ENCODE measurements around the gene MMS19.
"Not testable (repeated sequence)": the region's sequence is repeated elsewhere in the genome, so short reads cannot be mapped to it uniquely, and the experiment has no call there.

MMS19 gene

DNA sequence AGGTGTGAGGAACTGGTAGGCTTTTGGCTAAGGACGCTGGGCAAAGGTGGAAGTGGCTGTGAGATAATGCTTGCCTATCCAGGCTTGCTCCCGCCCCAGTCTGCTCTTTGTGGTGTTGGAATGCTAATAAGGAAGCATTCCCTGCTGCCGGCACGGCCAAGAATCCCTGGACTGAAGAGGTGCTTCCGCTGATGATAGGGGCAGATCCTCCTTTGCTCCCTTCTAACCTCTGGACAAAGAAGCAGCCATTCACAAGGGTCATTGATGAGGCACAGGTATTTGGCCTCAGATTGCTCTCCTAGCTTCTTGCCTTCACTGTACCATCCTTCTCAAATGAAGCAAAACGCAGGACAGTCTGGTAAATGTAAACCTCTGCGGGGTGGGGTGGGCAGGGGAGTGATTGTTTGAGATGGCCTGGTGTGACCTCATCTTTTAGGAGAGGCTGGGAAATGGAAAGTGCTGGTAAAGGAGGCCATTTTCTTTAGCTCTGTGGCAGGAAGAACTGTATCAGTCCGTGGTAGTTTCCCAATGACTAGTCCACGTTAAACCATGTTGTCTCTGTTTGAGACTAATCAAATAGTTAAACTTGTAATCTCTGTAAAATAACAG is 70.5 kb downstream of the MMS19 start:
- Histone ChIP-seq H3K4me3 (ENCODE audit: low read length in 2 of 2) (peak overlapping the region; percentile 86 to 98), H3K27me3 (ENCODE audit: control insufficient read depth in 2 of 2, insufficient read depth in 2 of 2, low read length in 2 of 2) (no peaks in the 10 kb centered on the region), H3K9ac (ENCODE audit: low read depth in 1 of 2, low read length in 2 of 2) (peak overlapping the region; percentile 85 to 94), H3K27ac (ENCODE audit: low read depth in 2 of 2, low read length in 2 of 2) (peak overlapping the region; percentile 90 to 92), H3K4me1 (ENCODE audit: control insufficient read depth in 2 of 2, insufficient read depth in 2 of 2, low read length in 2 of 2) (peaks cover 20 to 21% of the 10 kb centered on the region in 2 donors), H3K36me3 (ENCODE audit: control insufficient read depth in 2 of 2, insufficient read depth in 2 of 2, low read length in 2 of 2) (peaks cover 20 to 22% of the 10 kb centered on the region in 2 donors), H3K9me3 (ENCODE audit: control insufficient read depth in 2 of 2, low read length in 2 of 2) (no peaks in the 10 kb centered on the region)

GRCh38 chr10:97426776-97427570 is 71.2 kb downstream of the MMS19 start:
- H3K27ac ChIP-seq (ENCODE audit: low read depth in 2 of 2, low read length in 2 of 2) = peak overlapping the region; percentile 90 to 92
- peak overlapping the region; percentile 85 to 94 for H3K9ac ChIP-seq (ENCODE audit: low read depth in 1 of 2, low read length in 2 of 2)
- peaks cover 20 to 21% of the 10 kb centered on the region in 2 donors for H3K4me1 ChIP-seq (ENCODE audit: control insufficient read depth in 2 of 2, insufficient read depth in 2 of 2, low read length in 2 of 2)
- no peaks in the 10 kb centered on the region for H3K27me3 ChIP-seq (ENCODE audit: control insufficient read depth in 2 of 2, insufficient read depth in 2 of 2, low read length in 2 of 2)
- H3K9me3 ChIP-seq (ENCODE audit: control insufficient read depth in 2 of 2, low read length in 2 of 2) = no peaks in the 10 kb centered on the region
- H3K4me3 ChIP-seq (ENCODE audit: low read length in 2 of 2) = peak overlapping the region; percentile 86 to 98
- peaks cover 17 to 20% of the 10 kb centered on the region in 2 donors for H3K36me3 ChIP-seq (ENCODE audit: control insufficient read depth in 2 of 2, insufficient read depth in 2 of 2, low read length in 2 of 2)

DNA sequence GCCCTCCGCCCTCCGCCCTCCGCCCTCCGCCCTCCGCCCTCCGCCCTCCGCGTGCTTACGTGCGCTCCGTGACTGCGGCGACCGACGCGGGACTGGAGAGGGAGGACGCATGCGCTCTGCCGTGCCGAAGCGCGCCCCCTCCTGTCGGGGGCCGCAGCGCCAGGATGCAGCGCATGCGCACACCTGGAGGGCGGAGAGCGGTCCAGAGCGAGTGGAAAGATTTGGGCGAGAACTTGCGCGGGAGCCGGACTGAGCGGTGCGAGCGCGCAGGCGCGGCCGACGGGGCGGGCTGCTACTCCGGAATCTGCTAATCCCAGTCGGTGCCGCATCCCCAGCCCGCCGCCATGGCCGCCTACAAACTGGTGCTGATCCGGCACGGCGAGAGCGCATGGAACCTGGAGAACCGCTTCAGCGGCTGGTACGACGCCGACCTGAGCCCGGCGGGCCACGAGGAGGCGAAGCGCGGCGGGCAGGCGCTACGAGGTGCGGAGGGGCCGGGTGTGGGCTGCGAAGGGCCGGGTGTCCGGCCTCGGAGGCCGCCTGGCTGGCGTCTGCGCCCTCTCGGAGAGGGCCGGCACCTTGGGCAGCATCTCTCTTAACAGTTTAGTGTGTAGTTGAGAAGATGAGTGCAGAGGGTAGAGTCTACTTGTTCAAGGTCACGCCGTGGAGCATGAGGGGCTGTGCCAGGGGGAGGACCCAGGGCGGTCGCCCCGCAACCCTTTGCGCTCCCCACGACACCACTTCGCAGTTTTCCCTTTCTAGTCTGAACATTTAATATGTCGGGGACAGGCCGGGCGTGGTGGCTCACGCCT is 72.1 kb downstream of the MMS19 start, which contains the start of gene PGAM1:
Gene PGAM1, plus strand, starts transcription at position 228 of the 812 bp plus-strand sequence. Its CDS starts 117 bp downstream, at position 345.
- H3K36me3 ChIP-seq (ENCODE audit: control insufficient read depth in 2 of 2, insufficient read depth in 2 of 2, low read length in 2 of 2) = peaks cover 9 to 13% of the 10 kb centered on the region in 2 donors
- peak within 1 kb of the TSS; percentile 90 to 92 for H3K27ac ChIP-seq (ENCODE audit: low read depth in 2 of 2, low read length in 2 of 2)
- peak within 1 kb of the TSS; percentile 86 to 98 for H3K4me3 ChIP-seq (ENCODE audit: low read length in 2 of 2)
- peak within 1 kb of the TSS; percentile 85 to 94 for H3K9ac ChIP-seq (ENCODE audit: low read depth in 1 of 2, low read length in 2 of 2)
- H3K4me1 ChIP-seq (ENCODE audit: control insufficient read depth in 2 of 2, insufficient read depth in 2 of 2, low read length in 2 of 2) = peaks cover 20 to 21% of the 10 kb centered on the region in 2 donors
- H3K27me3 ChIP-seq (ENCODE audit: control insufficient read depth in 2 of 2, insufficient read depth in 2 of 2, low read length in 2 of 2) = no peaks in the 10 kb centered on the region
- no peaks in the 10 kb centered on the region for H3K9me3 ChIP-seq (ENCODE audit: control insufficient read depth in 2 of 2, low read length in 2 of 2)

- H3K27me3 ChIP-seq (ENCODE audit: control insufficient read depth in 2 of 2, insufficient read depth in 2 of 2, low read length in 2 of 2); H3K9ac ChIP-seq (ENCODE audit: low read depth in 1 of 2, low read length in 2 of 2); H3K9me3 ChIP-seq (ENCODE audit: control insufficient read depth in 2 of 2, low read length in 2 of 2); H3K36me3 ChIP-seq (ENCODE audit: control insufficient read depth in 2 of 2, insufficient read depth in 2 of 2, low read length in 2 of 2); H3K27ac ChIP-seq (ENCODE audit: low read depth in 2 of 2, low read length in 2 of 2); H3K4me3 ChIP-seq (ENCODE audit: low read length in 2 of 2): not testable (repeated sequence)
- H3K4me1 ChIP-seq (ENCODE audit: control insufficient read depth in 2 of 2, insufficient read depth in 2 of 2, low read length in 2 of 2) = peaks cover 20 to 21% of the 10 kb centered on the region in 2 donors
Observed at GRCh38 chr10:97423757-97424098, 74.5 kb downstream of the MMS19 start.

- H3K27ac ChIP-seq (ENCODE audit: low read depth in 2 of 2, low read length in 2 of 2) = no peak overlapping the region
- H3K9me3 ChIP-seq (ENCODE audit: control insufficient read depth in 2 of 2, low read length in 2 of 2) = no peaks in the 10 kb centered on the region
Observed at GRCh38 chr10:97416565-97416964, 81.7 kb downstream of the MMS19 start.

GRCh38 chr10:97412891-97413304 is 85.3 kb downstream of the MMS19 start:
- H3K27ac ChIP-seq (ENCODE audit: low read depth in 2 of 2, low read length in 2 of 2) = no peak overlapping the region
- no peaks in the 10 kb centered on the region for H3K4me1 ChIP-seq (ENCODE audit: control insufficient read depth in 2 of 2, insufficient read depth in 2 of 2, low read length in 2 of 2)

More at GRCh38 chr10:97416565-97416964, 81.7 kb downstream of the MMS19 start:
- H3K9ac ChIP-seq (ENCODE audit: low read depth in 1 of 2, low read length in 2 of 2) = no peak overlapping the region
- no peak overlapping the region for H3K4me3 ChIP-seq (ENCODE audit: low read length in 2 of 2)
- H3K36me3 ChIP-seq (ENCODE audit: control insufficient read depth in 2 of 2, insufficient read depth in 2 of 2, low read length in 2 of 2) = no peaks in the 10 kb centered on the region
- no peaks in the 10 kb centered on the region for H3K27me3 ChIP-seq (ENCODE audit: control insufficient read depth in 2 of 2, insufficient read depth in 2 of 2, low read length in 2 of 2)
- H3K4me1 ChIP-seq (ENCODE audit: control insufficient read depth in 2 of 2, insufficient read depth in 2 of 2, low read length in 2 of 2) = peaks cover 5% of the 10 kb centered on the region in 2 donors

DNA sequence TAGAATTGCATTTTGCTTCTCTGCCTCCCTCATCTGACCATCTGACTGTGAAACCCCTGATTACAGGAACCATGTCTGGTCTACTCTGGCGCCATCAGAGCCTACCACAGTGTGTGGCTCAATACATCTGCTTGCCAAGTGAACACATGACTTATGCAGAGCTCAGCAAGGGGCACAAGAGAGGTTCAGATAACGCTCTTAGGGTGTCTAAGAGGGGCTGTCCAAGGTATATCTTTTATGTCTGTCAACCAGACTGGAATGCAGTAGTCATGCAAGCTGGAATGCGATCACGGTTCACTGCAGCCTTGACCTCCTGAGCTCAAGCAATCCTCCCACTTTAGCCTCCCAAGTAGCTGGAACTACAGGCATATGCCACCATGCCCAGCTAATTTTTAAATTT is 86.8 kb downstream of the MMS19 start:
- Histone ChIP-seq H3K4me3 (ENCODE audit: low read length in 2 of 2) (no peak overlapping the region), H3K27me3 (ENCODE audit: control insufficient read depth in 2 of 2, insufficient read depth in 2 of 2, low read length in 2 of 2) (no peaks in the 10 kb centered on the region), H3K4me1 (ENCODE audit: control insufficient read depth in 2 of 2, insufficient read depth in 2 of 2, low read length in 2 of 2) (peaks cover 2 to 3% of the 10 kb centered on the region in 2 donors), H3K9me3 (ENCODE audit: control insufficient read depth in 2 of 2, low read length in 2 of 2) (no peaks in the 10 kb centered on the region), H3K9ac (ENCODE audit: low read depth in 1 of 2, low read length in 2 of 2) (no peak overlapping the region), H3K27ac (ENCODE audit: low read depth in 2 of 2, low read length in 2 of 2) (no peak overlapping the region), H3K36me3 (ENCODE audit: control insufficient read depth in 2 of 2, insufficient read depth in 2 of 2, low read length in 2 of 2) (no peaks in the 10 kb centered on the region)

More at GRCh38 chr10:97412891-97413304, 85.3 kb downstream of the MMS19 start:
- H3K36me3 ChIP-seq (ENCODE audit: control insufficient read depth in 2 of 2, insufficient read depth in 2 of 2, low read length in 2 of 2) = no peaks in the 10 kb centered on the region
- no peak overlapping the region for H3K4me3 ChIP-seq (ENCODE audit: low read length in 2 of 2)
- no peaks in the 10 kb centered on the region for H3K27me3 ChIP-seq (ENCODE audit: control insufficient read depth in 2 of 2, insufficient read depth in 2 of 2, low read length in 2 of 2)
- H3K9ac ChIP-seq (ENCODE audit: low read depth in 1 of 2, low read length in 2 of 2) = no peak overlapping the region
- H3K9me3 ChIP-seq (ENCODE audit: control insufficient read depth in 2 of 2, low read length in 2 of 2) = no peaks in the 10 kb centered on the region

- Histone ChIP-seq H3K27ac (ENCODE audit: low read depth in 2 of 2, low read length in 2 of 2) (peak overlapping the region; percentile 1 to 30), H3K9me3 (ENCODE audit: control insufficient read depth in 2 of 2, low read length in 2 of 2) (no peaks in the 10 kb centered on the region), H3K9ac (ENCODE audit: low read depth in 1 of 2, low read length in 2 of 2) (no peak overlapping the region), H3K4me3 (ENCODE audit: low read length in 2 of 2) (no peak overlapping the region), H3K27me3 (ENCODE audit: control insufficient read depth in 2 of 2, insufficient read depth in 2 of 2, low read length in 2 of 2) (no peaks in the 10 kb centered on the region), H3K36me3 (ENCODE audit: control insufficient read depth in 2 of 2, insufficient read depth in 2 of 2, low read length in 2 of 2) (no peaks in the 10 kb centered on the region), H3K4me1 (ENCODE audit: control insufficient read depth in 2 of 2, insufficient read depth in 2 of 2, low read length in 2 of 2) (peaks cover 2 to 3% of the 10 kb centered on the region in 2 donors)
Observed at GRCh38 chr10:97408496-97408992, 89.7 kb downstream of the MMS19 start.
